IMR-90 (cell line): ENCODE results near the gene PRKAR1B.

Source experiments
- BHLHE40 ChIP-seq: fragments of 150-350 bp; IDR thresholded peaks from 2 replicates; pipeline ENCODE4 v1.6.1; 2016; ENCODE audit warnings: mild to moderate bottlenecking, low read depth, low read length
- CEBPB ChIP-seq: IDR thresholded peaks from 2 replicates; pipeline ENCODE4 v1.6.1; 2012; ENCODE audit warnings: low read depth, low read length, improper control_type of control experiment
- CTCF ChIP-seq: conservative IDR thresholded peaks from 2 replicates; pipeline ENCODE4 v1.5.1; 2012; ENCODE audit warnings: mild to moderate bottlenecking, low read depth, low read length, improper control_type of control experiment
- NFE2L2 ChIP-seq: fragments of 150-350 bp; IDR thresholded peaks from 2 replicates; pipeline ENCODE4 v1.6.1; 2016; ENCODE audit warnings: low read depth, mild to moderate bottlenecking, low read length
- POLR2A ChIP-seq: IDR thresholded peaks from 2 replicates; pipeline ENCODE4 v1.6.1; 2012; ENCODE audit warnings: mild to moderate bottlenecking, low read depth, low read length
- RFX5 ChIP-seq: IDR thresholded peaks from 2 replicates; pipeline ENCODE4 v1.8.0; 2012; ENCODE audit warnings: low read depth, mild to moderate bottlenecking, low read length, moderate library complexity
- SMC3 ChIP-seq: fragments of 150-350 bp; IDR thresholded peaks from 2 replicates; pipeline ENCODE4 v1.6.1; 2016; ENCODE audit warnings: low read depth, mild to moderate bottlenecking, antibody characterized with exemption, low read length, moderate library complexity

GRCh38 chr7:552868-553635 is 174.0 kb downstream of the PRKAR1B start:
- no peak for TF ChIP-seq POLR2A
- no peak for TF ChIP-seq CTCF
- TF ChIP-seq RFX5 = no peak
- TF ChIP-seq SMC3 = no peak
- TF ChIP-seq CEBPB = no peak
- TF ChIP-seq NFE2L2 = no peak
- TF ChIP-seq BHLHE40 = no peak
